Gastrocnemius medialis (tissue), 4 donors: ENCODE results near the gene DSEL. TPM values are rescaled to one million over a fixed set of nuclear protein-coding genes. Genes with fewer than 3 reads are reported as not detected.

Experiments used
- ATAC-seq, 2 donors: fragments of 150-250 bp; one replicate each; pipeline ENCODE4 v1.9.1; 2016
- DNase-seq, 2 donors: peaks; one replicate each; pipeline ENCODE4 v3.0.0-alpha.2; 2019
- H3K27ac ChIP-seq, 4 donors: fragments of 200-600 bp; sonication (generic); 1 replicate in 1 of 4; 2 replicates in 3 of 4; pipeline ENCODE4 v1.5.1; 2016 to 2018; ENCODE audit warnings: mild to moderate bottlenecking in 2 of 4, moderate library complexity in 1 of 4
- H3K27me3 ChIP-seq, 3 donors: fragments of 200-600 bp; sonication (generic) in 2 of 3; 1 replicate in 1 of 3; 2 replicates in 2 of 3; pipeline versions ENCODE4 v1.5.1 to v1.6.0; 2016 to 2019; ENCODE audit warnings: mild to moderate bottlenecking in 1 of 3, moderate library complexity in 1 of 3
- H3K36me3 ChIP-seq, 2 donors: fragments of 200-600 bp; sonication (generic) in 1 of 2; one replicate each; pipeline ENCODE4 v1.5.1; 2017 to 2018
- H3K4me1 ChIP-seq, 2 donors: fragments of 200-600 bp; sonication (generic) in 1 of 2; one replicate each; pipeline ENCODE4 v1.5.1; 2016 to 2017; ENCODE audit warnings: mild to moderate bottlenecking in 2 of 2
- H3K4me3 ChIP-seq, 4 donors: fragments of 200-600 bp; sonication (generic) in 3 of 4; 1 replicate in 1 of 4; 2 replicates in 3 of 4; pipeline ENCODE4 v1.5.1; 2016 to 2019; ENCODE audit warnings: mild to moderate bottlenecking in 2 of 4
- H3K9me3 ChIP-seq, 3 donors: fragments of 200-600 bp; sonication (generic) in 2 of 3; 1 replicate in 1 of 3; 2 replicates in 2 of 3; pipeline ENCODE4 v1.5.1; 2016 to 2019
- POLR2A ChIP-seq, 2 donors: fragments of 450-650 bp; IDR thresholded peaks; one replicate each; pipeline ENCODE4 v1.6.1; 2017; ENCODE audit warnings: antibody characterized with exemption in 2 of 2, mild to moderate bottlenecking in 2 of 2, moderate library complexity in 2 of 2
- in situ Hi-C, 4 donors: fragments of 200-750 bp; cut with MboI; loops; one replicate each; pipeline versions ENCODE4 v1.15.0 to v1.8.0; 2017; ENCODE audit warnings: low sequenced_read_pairs in 4 of 4
- intact Hi-C: fragments of 100-400 bp; cut with DNase I; formaldehyde crosslinking; loops from one replicate; pipeline ENCODE4 v1.15.1; 2023; ENCODE audit warnings: low total_unique reads
- total RNA-seq, 4 donors: library from RNA; depleted of rRNA; stranded (reverse); fragments of >200 nt; gene quantifications; one replicate each; pipeline versions ENCODE4 v1.1.0 to v1.2.3, GENCODE V29; 2016
- TF ChIP-seq, protein P1 (sequence below), 5 experiments: fragments of 450-650 bp in 3 of 5; fragments of 200-600 bp in 2 of 5; sonication (generic) in 2 of 5; IDR thresholded peaks in 4 of 5; conservative IDR thresholded peaks in 1 of 5; 1 replicate in 4 of 5; 2 replicates in 1 of 5; pipeline ENCODE4 v1.5.1; 2016 to 2019; ENCODE audit warnings: antibody characterized with exemption in 5 of 5, mild to moderate bottlenecking in 3 of 5, moderate library complexity in 3 of 5

DSEL gene
- total RNA-seq, 4 donors from 2014 or later = 1.6 to 2.5 (median 2.3) TPM

GRCh38 chr18:67520351-67520921 lies 3.9 kb upstream of the DSEL start:
- Histone ChIP-seq H3K9me3 (no peaks in the 10 kb centered on the region), H3K4me3 (no peak overlapping the region), H3K4me1 (peaks cover 14 to 15% of the 10 kb centered on the region in 2 donors), H3K27me3 (no peaks in the 10 kb centered on the region), H3K27ac (peak overlapping the region in 2 of 4 donors; percentile 23 to 53), H3K36me3 (no peaks in the 10 kb centered on the region)
- intact Hi-C loops = no loop called here
- in situ Hi-C loops = no loop called here
- TF ChIP-seq, protein P1, sequence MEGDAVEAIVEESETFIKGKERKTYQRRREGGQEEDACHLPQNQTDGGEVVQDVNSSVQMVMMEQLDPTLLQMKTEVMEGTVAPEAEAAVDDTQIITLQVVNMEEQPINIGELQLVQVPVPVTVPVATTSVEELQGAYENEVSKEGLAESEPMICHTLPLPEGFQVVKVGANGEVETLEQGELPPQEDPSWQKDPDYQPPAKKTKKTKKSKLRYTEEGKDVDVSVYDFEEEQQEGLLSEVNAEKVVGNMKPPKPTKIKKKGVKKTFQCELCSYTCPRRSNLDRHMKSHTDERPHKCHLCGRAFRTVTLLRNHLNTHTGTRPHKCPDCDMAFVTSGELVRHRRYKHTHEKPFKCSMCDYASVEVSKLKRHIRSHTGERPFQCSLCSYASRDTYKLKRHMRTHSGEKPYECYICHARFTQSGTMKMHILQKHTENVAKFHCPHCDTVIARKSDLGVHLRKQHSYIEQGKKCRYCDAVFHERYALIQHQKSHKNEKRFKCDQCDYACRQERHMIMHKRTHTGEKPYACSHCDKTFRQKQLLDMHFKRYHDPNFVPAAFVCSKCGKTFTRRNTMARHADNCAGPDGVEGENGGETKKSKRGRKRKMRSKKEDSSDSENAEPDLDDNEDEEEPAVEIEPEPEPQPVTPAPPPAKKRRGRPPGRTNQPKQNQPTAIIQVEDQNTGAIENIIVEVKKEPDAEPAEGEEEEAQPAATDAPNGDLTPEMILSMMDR (IDR thresholded peaks at IDR 0.05 in 4 of 5, conservative IDR thresholded peaks at IDR 0.05 in 1 of 5) = no peak
- no peak for TF ChIP-seq POLR2A (IDR thresholded peaks at IDR 0.05)
- DNase-seq (peak in 1 of 2 donors; percentile 36), ATAC-seq (no peak)

GRCh38 chr18:67519592-67519991 lies 3.1 kb upstream of the DSEL start:
- DNase-seq = no peak
- TF ChIP-seq POLR2A (IDR thresholded peaks at IDR 0.05) = no peak
- TF ChIP-seq, protein P1 (IDR thresholded peaks at IDR 0.05 in 4 of 5, conservative IDR thresholded peaks at IDR 0.05 in 1 of 5) = no peak
- in situ Hi-C loops (no loop called here), intact Hi-C loops (loop anchor here (10.0 kb wide), 1 partner anchor 165 kb away; no protein-coding TSS in a partner anchor)
- no peak overlapping the region for H3K4me3 ChIP-seq
- H3K9me3 ChIP-seq = no peaks in the 10 kb centered on the region
- H3K27me3 ChIP-seq = no peaks in the 10 kb centered on the region
- ATAC-seq = no peak
- no peaks in the 10 kb centered on the region for H3K36me3 ChIP-seq
- peaks cover 6 to 13% of the 10 kb centered on the region in 2 donors for H3K4me1 ChIP-seq
- peak overlapping the region in 3 of 4 donors; percentile 23 to 53 (median 47) for H3K27ac ChIP-seq

- in situ Hi-C loops = no loop called here
- no peak overlapping the region for H3K27ac ChIP-seq
Observed at GRCh38 chr18:67518566-67518965, 2.0 kb upstream of the DSEL start.

GRCh38 chr18:67517444-67517765 lies 885 bp upstream of the DSEL start:
- intact Hi-C loops = loop anchor here (2.0 to 10.0 kb wide), 2 partner anchors 163 to 1197 kb away; partner anchors contain the start of gene TMX3
- no peaks in the 10 kb centered on the region for H3K36me3 ChIP-seq
- TF ChIP-seq, protein P1 (IDR thresholded peaks at IDR 0.05 in 4 of 5, conservative IDR thresholded peaks at IDR 0.05 in 1 of 5) = no peak
- TF ChIP-seq POLR2A (IDR thresholded peaks at IDR 0.05) = no peak
- H3K27ac ChIP-seq = peak overlapping the region; percentile 69 to 84 (median 78)
- ATAC-seq (no peak), DNase-seq (peak in 1 of 2 donors; percentile 19)
- peak overlapping the region; percentile 60 to 80 (median 78) for H3K4me3 ChIP-seq
- H3K27me3 ChIP-seq = no peaks in the 10 kb centered on the region
- H3K4me1 ChIP-seq = peaks cover 6 to 13% of the 10 kb centered on the region in 2 donors
- no peaks in the 10 kb centered on the region for H3K9me3 ChIP-seq
- in situ Hi-C loops = no loop called here

More at GRCh38 chr18:67518566-67518965, 2.0 kb upstream of the DSEL start:
- no peak for DNase-seq
- no peak overlapping the region for H3K4me3 ChIP-seq
- H3K36me3 ChIP-seq = no peaks in the 10 kb centered on the region
- H3K27me3 ChIP-seq = no peaks in the 10 kb centered on the region
- intact Hi-C loops = loop anchor here (10.0 kb wide), 1 partner anchor 164 kb away; no protein-coding TSS in a partner anchor
- ATAC-seq = no peak
- TF ChIP-seq, protein P1 (IDR thresholded peaks at IDR 0.05 in 4 of 5, conservative IDR thresholded peaks at IDR 0.05 in 1 of 5) = no peak
- no peak for TF ChIP-seq POLR2A (IDR thresholded peaks at IDR 0.05)
- H3K9me3 ChIP-seq = no peaks in the 10 kb centered on the region
- peaks cover 6 to 13% of the 10 kb centered on the region in 2 donors for H3K4me1 ChIP-seq
